Activated naive CD8-positive, alpha-beta T cell treated with anti-CD3 and anti-CD28 coated beads, Interleukin-2, amount 10 ng/mL, durations not matched to agents 7 days and 5 days (primary cell): ENCODE results near the gene CDK6. TPM values are rescaled to one million over a fixed set of nuclear protein-coding genes. Genes with fewer than 3 reads are reported as not detected.
"Not testable (repeated sequence)": the region's sequence is repeated elsewhere in the genome, so short reads cannot be mapped to it uniquely, and the experiment has no call there.

ENCODE experiments used
- ATAC-seq: fragments of 150-1000 bp; cut with Tn5 transposase; one replicate; pipeline ENCODE4 v1.10.0; 2021; ENCODE audit warnings: low read depth, moderate library complexity
- POLR2A ChIA-PET: fragments of 350-600 bp; sonication (Branson Sonifier 250); formaldehyde crosslinking; loops from one replicate; lab custom pipeline; 2021; ENCODE audit warnings: antibody characterized with exemption; lab: Charles Lee
- DNase-seq: peaks from one replicate; pipeline ENCODE4 v3.0.0; 2021
- H3K27ac Mint-ChIP-seq: one replicate; pipeline ENCODE4 v1.8.0; 2022; ENCODE audit warnings: mild to moderate bottlenecking, mixed read lengths
- H3K27me3 Mint-ChIP-seq: one replicate; pipeline ENCODE4 v1.8.0; 2022; ENCODE audit warnings: mild to moderate bottlenecking, moderate library complexity, mixed read lengths
- H3K36me3 Mint-ChIP-seq: one replicate; pipeline ENCODE4 v1.8.0; 2021; ENCODE audit warnings: mild to moderate bottlenecking, mixed read lengths
- H3K4me1 Mint-ChIP-seq: one replicate; pipeline ENCODE4 v1.8.0; 2021; ENCODE audit warnings: mixed read lengths
- H3K4me3 Mint-ChIP-seq: one replicate; pipeline ENCODE4 v1.8.0; 2022; ENCODE audit warnings: mild to moderate bottlenecking, moderate library complexity, mixed read lengths
- H3K9me3 Mint-ChIP-seq: one replicate; pipeline ENCODE4 v1.8.0; 2021; ENCODE audit warnings: mixed read lengths
- total RNA-seq, 2 experiments: library from RNA; stranded (reverse); gene quantifications; one replicate each; pipeline ENCODE4 v1.2.3, GENCODE V29; 2021

The CDK6 gene
- total RNA-seq, 2 experiments from 2014 or later = 98.6 to 99.8 TPM

GRCh38 chr7:92769394-92769699 lies 67.0 kb downstream of the CDK6 start:
- POLR2A ChIA-PET = no interaction called here
- Mint-ChIP-seq H3K36me3 (peaks cover 53% of the 10 kb centered on the region), H3K4me1 (peaks cover 42% of the 10 kb centered on the region), H3K27me3 (no peaks in the 10 kb centered on the region), H3K9me3 (no peaks in the 10 kb centered on the region), H3K4me3 (no peak overlapping the region), H3K27ac (no peak overlapping the region)
- DNase-seq = no peak
- ATAC-seq = no peak

DNA sequence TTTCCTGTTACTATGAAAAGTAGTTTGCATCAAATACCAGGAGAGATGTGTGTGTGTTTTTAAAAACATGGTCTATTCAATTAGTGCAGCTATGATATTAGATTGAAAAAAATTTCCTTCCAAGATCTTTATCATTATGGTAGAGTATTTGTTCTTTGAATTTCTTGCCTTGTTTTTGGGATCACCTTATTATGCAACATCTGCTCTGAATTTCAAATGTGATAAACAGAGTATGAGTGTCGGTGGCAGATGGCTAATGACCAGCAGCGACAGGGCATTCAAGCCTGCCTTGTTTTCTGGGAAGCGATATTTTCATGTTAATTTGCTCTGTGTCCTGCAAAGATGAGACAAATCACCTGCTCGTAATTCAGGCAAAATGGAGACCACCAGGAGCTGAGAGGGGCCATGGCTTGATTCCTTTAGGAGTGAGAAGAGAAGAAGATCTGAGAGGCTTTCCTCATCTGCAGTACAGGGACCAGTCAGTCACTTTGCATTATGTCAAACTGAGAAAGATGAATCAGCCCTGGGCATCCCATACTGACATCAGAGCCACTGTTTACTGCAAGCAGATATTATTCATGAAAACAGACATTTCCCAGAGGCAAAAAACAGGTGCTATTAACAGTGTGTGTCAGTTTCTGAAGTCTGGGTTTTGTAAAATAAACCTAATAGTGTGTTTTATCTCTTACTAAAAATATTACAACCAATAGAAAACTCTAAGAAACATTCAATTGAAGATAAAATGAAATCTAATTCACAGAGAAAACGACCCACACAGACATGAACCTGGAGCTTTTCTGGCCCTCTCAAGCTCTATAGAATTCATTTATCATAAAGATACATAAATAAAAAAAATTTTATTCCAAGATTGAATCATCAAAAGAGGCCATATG lies 67.6 kb downstream of the CDK6 start:
- no peak overlapping the region for H3K27ac Mint-ChIP-seq
- peaks cover 50% of the 10 kb centered on the region for H3K36me3 Mint-ChIP-seq

GRCh38 chr7:92767437-92767836 lies 68.9 kb downstream of the CDK6 start:
- no peaks in the 10 kb centered on the region for H3K27me3 Mint-ChIP-seq
- no peak overlapping the region for H3K4me3 Mint-ChIP-seq
- DNase-seq (no peak), ATAC-seq (no peak)
- H3K36me3 Mint-ChIP-seq = peaks cover 41% of the 10 kb centered on the region
- H3K4me1 Mint-ChIP-seq = peaks cover 37% of the 10 kb centered on the region
- no peaks in the 10 kb centered on the region for H3K9me3 Mint-ChIP-seq
- POLR2A ChIA-PET = no interaction called here
- no peak overlapping the region for H3K27ac Mint-ChIP-seq

More for the DNA sequence above, 67.6 kb downstream of the CDK6 start:
- Mint-ChIP-seq H3K27me3 (no peaks in the 10 kb centered on the region), H3K9me3 (no peaks in the 10 kb centered on the region), H3K4me1 (peaks cover 40% of the 10 kb centered on the region), H3K4me3 (no peak overlapping the region)
- no peak for ATAC-seq
- DNase-seq = no peak
- POLR2A ChIA-PET = no interaction called here

- Mint-ChIP-seq H3K36me3 (peaks cover 46% of the 10 kb centered on the region), H3K9me3 (no peaks in the 10 kb centered on the region), H3K4me1 (peaks cover 38% of the 10 kb centered on the region), H3K27me3 (no peaks in the 10 kb centered on the region), H3K4me3 (no peak overlapping the region), H3K27ac (no peak overlapping the region)
- DNase-seq (no peak), ATAC-seq (no peak)
- POLR2A ChIA-PET = interaction anchor here (0.6 kb wide), 1 partner anchor 56 kb away, joined by 3 read pairs; no protein-coding TSS in a partner anchor
Observed at GRCh38 chr7:92766461-92767003, 69.8 kb downstream of the CDK6 start.

DNA sequence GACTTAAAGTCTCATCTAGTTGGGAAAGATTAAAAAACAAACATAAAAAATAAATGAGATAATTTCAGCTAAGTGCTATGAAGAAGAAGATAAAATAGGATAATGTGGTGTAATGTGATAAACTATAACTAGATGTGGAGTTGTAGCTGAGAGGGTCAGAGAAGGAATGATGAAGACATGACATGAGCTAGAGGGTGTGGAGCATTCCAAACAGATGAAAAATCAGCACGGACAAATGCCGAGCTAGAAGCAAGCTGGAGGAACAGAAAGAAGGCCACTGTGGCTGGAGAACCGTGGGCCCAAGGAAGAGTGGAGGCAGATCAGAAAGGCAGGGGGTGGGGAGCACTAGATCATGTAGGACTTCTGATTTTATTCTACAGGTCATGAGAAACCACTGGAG lies 70.6 kb downstream of the CDK6 start:
- ATAC-seq = no peak
- Mint-ChIP-seq H3K9me3 (no peaks in the 10 kb centered on the region), H3K4me1 (peaks cover 36% of the 10 kb centered on the region), H3K27ac (no peak overlapping the region), H3K27me3 (no peaks in the 10 kb centered on the region), H3K4me3 (no peak overlapping the region), H3K36me3 (peaks cover 46% of the 10 kb centered on the region)
- no peak for DNase-seq
- POLR2A ChIA-PET = no interaction called here

- no peak for ATAC-seq
- no peak overlapping the region for H3K4me3 Mint-ChIP-seq
- POLR2A ChIA-PET = no interaction called here
Observed at GRCh38 chr7:92763636-92764423, 72.5 kb downstream of the CDK6 start.

GRCh38 chr7:92762851-92763250 lies 73.5 kb downstream of the CDK6 start:
- no peak for ATAC-seq
- peaks cover 52% of the 10 kb centered on the region for H3K36me3 Mint-ChIP-seq
- no peak overlapping the region for H3K4me3 Mint-ChIP-seq

More at GRCh38 chr7:92763636-92764423, 72.5 kb downstream of the CDK6 start:
- Mint-ChIP-seq H3K27ac (no peak overlapping the region), H3K36me3 (peaks cover 50% of the 10 kb centered on the region), H3K27me3 (no peaks in the 10 kb centered on the region), H3K9me3 (no peaks in the 10 kb centered on the region), H3K4me1 (peaks cover 26% of the 10 kb centered on the region)
- DNase-seq = no peak

DNA sequence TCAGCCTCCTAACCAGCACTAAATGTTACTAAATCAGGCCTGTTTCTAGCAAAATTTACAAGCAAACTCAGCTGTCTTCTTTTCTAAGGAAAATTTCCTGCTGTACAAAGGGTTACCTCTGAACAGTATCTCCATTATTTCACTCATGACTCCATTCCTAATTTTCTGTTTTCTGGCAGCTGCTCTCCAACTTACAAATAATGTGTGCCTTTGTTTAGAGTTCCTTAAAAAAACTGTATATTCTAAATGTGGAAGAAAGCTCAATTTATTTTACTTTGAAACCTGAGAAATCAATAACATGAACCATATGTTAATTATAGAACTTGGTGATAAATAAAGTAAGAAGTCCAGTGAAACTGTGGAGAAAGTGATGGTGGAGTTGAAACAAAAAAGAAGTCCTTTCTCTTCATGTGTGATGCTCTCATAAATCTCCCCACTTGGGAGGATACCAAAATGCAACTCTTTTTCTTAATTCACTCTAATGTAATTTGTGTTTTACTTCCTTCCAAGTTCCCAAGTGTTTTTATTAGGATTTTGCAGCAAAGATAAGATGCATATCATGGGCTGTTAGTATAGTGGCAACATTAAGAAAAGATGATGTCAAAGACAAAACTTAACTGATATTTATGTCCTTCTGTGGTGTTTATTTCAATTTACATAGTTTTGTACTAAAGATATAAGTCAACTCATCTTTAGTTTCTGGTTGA lies 74.8 kb downstream of the CDK6 start:
- DNase-seq (no peak), ATAC-seq (no peak)
- Mint-ChIP-seq H3K27ac (no peak overlapping the region), H3K4me3 (no peak overlapping the region), H3K36me3 (peaks cover 54% of the 10 kb centered on the region), H3K4me1 (peaks cover 10% of the 10 kb centered on the region), H3K9me3 (no peaks in the 10 kb centered on the region), H3K27me3 (no peaks in the 10 kb centered on the region)
- POLR2A ChIA-PET = no interaction called here

More at GRCh38 chr7:92762851-92763250, 73.5 kb downstream of the CDK6 start:
- DNase-seq = no peak
- POLR2A ChIA-PET = no interaction called here
- Mint-ChIP-seq H3K27ac (no peak overlapping the region), H3K4me1 (peaks cover 16% of the 10 kb centered on the region), H3K27me3 (no peaks in the 10 kb centered on the region), H3K9me3 (no peaks in the 10 kb centered on the region)

- ATAC-seq = no peak
- Mint-ChIP-seq H3K27me3 (no peaks in the 10 kb centered on the region), H3K9me3 (no peaks in the 10 kb centered on the region), H3K4me3 (no peak overlapping the region), H3K4me1 (peaks cover 14% of the 10 kb centered on the region), H3K27ac (no peak overlapping the region), H3K36me3 (peaks cover 63% of the 10 kb centered on the region)
- POLR2A ChIA-PET = no interaction called here
- no peak for DNase-seq
Observed at GRCh38 chr7:92758796-92759431, 77.5 kb downstream of the CDK6 start.

GRCh38 chr7:92757311-92757910 lies 79.0 kb downstream of the CDK6 start:
- H3K27ac Mint-ChIP-seq, H3K27me3 Mint-ChIP-seq, H3K4me3 Mint-ChIP-seq, H3K9me3 Mint-ChIP-seq, POLR2A ChIA-PET, ATAC-seq, DNase-seq: not testable (repeated sequence)
- Mint-ChIP-seq H3K36me3 (peaks cover 71% of the 10 kb centered on the region), H3K4me1 (peaks cover 15% of the 10 kb centered on the region)

DNA sequence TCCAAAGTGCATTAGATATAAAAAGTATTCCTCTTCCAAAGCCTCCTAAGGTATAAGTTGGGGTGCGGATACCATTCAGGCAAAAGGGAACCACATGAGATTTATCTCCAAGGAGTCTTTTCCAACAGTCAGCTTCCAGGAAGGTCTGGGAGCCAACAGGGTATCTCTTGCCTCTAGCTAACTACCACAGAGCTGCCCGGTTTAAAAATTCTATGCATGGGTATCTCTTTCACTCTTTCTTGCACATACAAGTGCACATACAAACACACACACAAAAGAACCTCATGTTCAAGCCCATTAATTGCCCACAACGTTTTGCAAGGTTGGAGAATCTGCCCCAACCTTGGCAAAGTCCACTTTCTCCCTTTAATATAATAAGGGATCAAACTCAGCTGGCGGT lies 80.7 kb downstream of the CDK6 start:
- Mint-ChIP-seq H3K36me3 (peaks cover 71% of the 10 kb centered on the region), H3K4me3 (no peak overlapping the region), H3K27ac (no peak overlapping the region), H3K4me1 (peaks cover 13% of the 10 kb centered on the region), H3K27me3 (no peaks in the 10 kb centered on the region), H3K9me3 (no peaks in the 10 kb centered on the region)
- DNase-seq (no peak), ATAC-seq (no peak)
- POLR2A ChIA-PET = no interaction called here

DNA sequence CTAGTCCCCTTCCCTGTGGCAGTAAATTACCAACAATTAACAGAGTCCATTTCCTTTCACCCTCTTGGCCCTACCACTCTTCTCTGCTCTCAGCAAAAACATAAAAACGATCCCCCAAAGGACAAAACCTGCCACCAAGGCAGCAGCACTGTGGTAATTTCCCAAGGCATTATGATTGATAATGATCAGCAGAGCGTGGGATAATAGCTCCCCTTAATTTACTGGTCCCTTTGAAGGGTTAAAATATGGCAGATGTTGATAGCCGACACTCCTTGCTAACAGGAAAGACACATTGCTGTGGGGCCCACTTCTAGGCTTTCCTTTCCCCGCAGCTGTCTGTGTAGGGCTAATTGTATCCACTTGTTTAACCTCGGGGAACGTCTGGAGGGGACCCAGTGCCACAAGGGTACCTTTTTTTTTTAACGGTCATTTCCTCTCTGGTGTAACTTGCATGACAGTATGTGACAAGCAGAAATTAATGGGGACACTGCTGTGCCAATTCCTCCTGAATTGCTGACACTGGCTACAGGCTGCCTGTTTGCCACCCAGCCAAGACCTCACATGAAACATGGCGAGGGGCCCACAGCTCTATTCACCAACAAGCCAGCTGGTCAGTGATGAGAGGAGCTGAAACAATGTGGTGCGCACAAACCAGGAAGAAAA lies 81.3 kb downstream of the CDK6 start:
- Mint-ChIP-seq H3K27ac (no peak overlapping the region), H3K27me3 (no peaks in the 10 kb centered on the region), H3K4me3 (no peak overlapping the region), H3K9me3 (no peaks in the 10 kb centered on the region), H3K36me3 (peaks cover 73% of the 10 kb centered on the region), H3K4me1 (peaks cover 13% of the 10 kb centered on the region)
- ATAC-seq = no peak
- DNase-seq = no peak
- POLR2A ChIA-PET = no interaction called here
